ENCODE measurements around the gene PRSS22.

GRCh38 chr16:2827831-2828520, 30.0 kb downstream of the PRSS22 start:
- TF ChIP-seq CTCF (conservative IDR thresholded peaks at IDR 0.05; ENCODE audit: low read depth, low read length) = no peak
- TF ChIP-seq EZH2 (IDR thresholded peaks at IDR 0.05; ENCODE audit: low read length, unreplicated experiment) = no peak
- TF ChIP-seq EZH2phosphoT487 (IDR thresholded peaks at IDR 0.05; ENCODE audit: borderline replicate concordance, low read length) = no peak
